Left ventricle myocardium inferior (tissue), 1 donor: Measurements from ENCODE around the gene MTMR3. TPM values are rescaled to one million over a fixed set of nuclear protein-coding genes. Genes with fewer than 3 reads are reported as not detected.

Source experiments
- DNase-seq: peaks from one replicate; pipeline ENCODE4 v3.0.0-alpha.2; 2020
- H3K27ac ChIP-seq: fragments of 200-600 bp; replicated peaks from 2 replicates; pipeline ENCODE4 v1.8.0; 2021
- H3K27me3 ChIP-seq: fragments of 200-600 bp; 2 replicates; pipeline ENCODE4 v1.8.0; 2021; ENCODE audit warnings: low read depth
- H3K36me3 ChIP-seq: fragments of 200-600 bp; 2 replicates; pipeline ENCODE4 v1.8.0; 2021
- H3K4me1 ChIP-seq: fragments of 200-600 bp; 2 replicates; pipeline ENCODE4 v1.8.0; 2021
- H3K4me3 ChIP-seq: fragments of 200-600 bp; 2 replicates; pipeline ENCODE4 v1.8.0; 2021; ENCODE audit warnings: mild to moderate bottlenecking, moderate library complexity
- H3K9me3 ChIP-seq: fragments of 200-600 bp; replicated peaks from 2 replicates; pipeline ENCODE4 v1.8.0; 2021
- intact Hi-C: fragments of 100-400 bp; cut with micrococcal nuclease; formaldehyde crosslinking; loops from one replicate; pipeline ENCODE4 v1.11.0; 2022
- total RNA-seq: library from RNA; stranded (reverse); fragmentation: NEBNext Ultra II Directional; extraction: Animal tissue kit (Norgen Biotek cat#: 25700); gene quantifications from one replicate; pipeline ENCODE4 v1.2.1, GENCODE V29; 2021
- TF ChIP-seq, protein P1 (sequence below): fragments of 200-600 bp; IDR thresholded peaks from 2 replicates; pipeline ENCODE4 v1.8.0; 2021; ENCODE audit warnings: antibody characterized with exemption, mild to moderate bottlenecking, borderline replicate concordance
- donor health status: DM: no; HTN: yes; CAD: no; lungs with severe emphysema.

MTMR3 gene
- total RNA-seq, 1 donor from 2014 or later: 31.3 TPM

- no peaks in the 10 kb centered on the region for H3K36me3 ChIP-seq
- no peak for DNase-seq
- no peaks in the 10 kb centered on the region for H3K9me3 ChIP-seq
- TF ChIP-seq, protein P1, sequence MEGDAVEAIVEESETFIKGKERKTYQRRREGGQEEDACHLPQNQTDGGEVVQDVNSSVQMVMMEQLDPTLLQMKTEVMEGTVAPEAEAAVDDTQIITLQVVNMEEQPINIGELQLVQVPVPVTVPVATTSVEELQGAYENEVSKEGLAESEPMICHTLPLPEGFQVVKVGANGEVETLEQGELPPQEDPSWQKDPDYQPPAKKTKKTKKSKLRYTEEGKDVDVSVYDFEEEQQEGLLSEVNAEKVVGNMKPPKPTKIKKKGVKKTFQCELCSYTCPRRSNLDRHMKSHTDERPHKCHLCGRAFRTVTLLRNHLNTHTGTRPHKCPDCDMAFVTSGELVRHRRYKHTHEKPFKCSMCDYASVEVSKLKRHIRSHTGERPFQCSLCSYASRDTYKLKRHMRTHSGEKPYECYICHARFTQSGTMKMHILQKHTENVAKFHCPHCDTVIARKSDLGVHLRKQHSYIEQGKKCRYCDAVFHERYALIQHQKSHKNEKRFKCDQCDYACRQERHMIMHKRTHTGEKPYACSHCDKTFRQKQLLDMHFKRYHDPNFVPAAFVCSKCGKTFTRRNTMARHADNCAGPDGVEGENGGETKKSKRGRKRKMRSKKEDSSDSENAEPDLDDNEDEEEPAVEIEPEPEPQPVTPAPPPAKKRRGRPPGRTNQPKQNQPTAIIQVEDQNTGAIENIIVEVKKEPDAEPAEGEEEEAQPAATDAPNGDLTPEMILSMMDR: no peak
- H3K27me3 ChIP-seq: no peaks in the 10 kb centered on the region
- no peak overlapping the region for H3K4me3 ChIP-seq
- H3K4me1 ChIP-seq: no peaks in the 10 kb centered on the region
- intact Hi-C loops: no loop called here
- no peak overlapping the region for H3K27ac ChIP-seq
Measured at GRCh38 chr22:30044369-30044768, 161.4 kb downstream of the MTMR3 start.

GRCh38 chr22:30044881-30045493 lies 162.0 kb downstream of the MTMR3 start:
- no peak overlapping the region for H3K4me3 ChIP-seq
- no peak overlapping the region for H3K27ac ChIP-seq
- H3K9me3 ChIP-seq: no peaks in the 10 kb centered on the region
- no peak for DNase-seq
- TF ChIP-seq, protein P1: no peak
- H3K27me3 ChIP-seq: no peaks in the 10 kb centered on the region
- H3K4me1 ChIP-seq: no peaks in the 10 kb centered on the region
- no peaks in the 10 kb centered on the region for H3K36me3 ChIP-seq
- intact Hi-C loops: no loop called here

DNA sequence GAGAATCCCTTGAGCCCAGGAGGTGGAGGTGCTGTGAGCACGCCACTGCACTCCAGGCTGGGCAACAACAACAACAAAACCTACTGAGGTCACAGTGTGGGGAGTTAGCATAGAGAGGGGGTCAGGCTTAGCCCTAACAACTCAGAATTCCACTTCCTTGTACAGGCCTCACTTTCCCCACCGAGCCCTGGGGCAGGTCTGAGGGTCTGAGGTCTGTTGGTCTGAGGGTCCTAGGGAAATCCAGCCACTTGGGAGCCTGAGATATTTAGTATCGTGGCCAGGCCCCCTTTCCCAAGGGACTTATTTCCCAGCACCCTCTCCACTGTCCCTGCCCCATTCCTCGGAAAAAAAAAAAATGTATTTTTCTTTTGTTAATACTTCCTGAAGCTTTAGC lies 162.5 kb downstream of the MTMR3 start:
- intact Hi-C loops: no loop called here
- no peaks in the 10 kb centered on the region for H3K27me3 ChIP-seq
- no peak for DNase-seq
- no peaks in the 10 kb centered on the region for H3K9me3 ChIP-seq
- H3K36me3 ChIP-seq: no peaks in the 10 kb centered on the region
- TF ChIP-seq, protein P1: no peak
- H3K27ac ChIP-seq: no peak overlapping the region
- no peaks in the 10 kb centered on the region for H3K4me1 ChIP-seq
- H3K4me3 ChIP-seq: no peak overlapping the region

- H3K27me3 ChIP-seq: no peaks in the 10 kb centered on the region
- no peaks in the 10 kb centered on the region for H3K9me3 ChIP-seq
- no peak for DNase-seq
- no peaks in the 10 kb centered on the region for H3K36me3 ChIP-seq
- TF ChIP-seq, protein P1: no peak
- no peaks in the 10 kb centered on the region for H3K4me1 ChIP-seq
- no peak overlapping the region for H3K4me3 ChIP-seq
- intact Hi-C loops: no loop called here
- H3K27ac ChIP-seq: no peak overlapping the region
Measured at GRCh38 chr22:30045901-30046715, 163.1 kb downstream of the MTMR3 start.

DNA sequence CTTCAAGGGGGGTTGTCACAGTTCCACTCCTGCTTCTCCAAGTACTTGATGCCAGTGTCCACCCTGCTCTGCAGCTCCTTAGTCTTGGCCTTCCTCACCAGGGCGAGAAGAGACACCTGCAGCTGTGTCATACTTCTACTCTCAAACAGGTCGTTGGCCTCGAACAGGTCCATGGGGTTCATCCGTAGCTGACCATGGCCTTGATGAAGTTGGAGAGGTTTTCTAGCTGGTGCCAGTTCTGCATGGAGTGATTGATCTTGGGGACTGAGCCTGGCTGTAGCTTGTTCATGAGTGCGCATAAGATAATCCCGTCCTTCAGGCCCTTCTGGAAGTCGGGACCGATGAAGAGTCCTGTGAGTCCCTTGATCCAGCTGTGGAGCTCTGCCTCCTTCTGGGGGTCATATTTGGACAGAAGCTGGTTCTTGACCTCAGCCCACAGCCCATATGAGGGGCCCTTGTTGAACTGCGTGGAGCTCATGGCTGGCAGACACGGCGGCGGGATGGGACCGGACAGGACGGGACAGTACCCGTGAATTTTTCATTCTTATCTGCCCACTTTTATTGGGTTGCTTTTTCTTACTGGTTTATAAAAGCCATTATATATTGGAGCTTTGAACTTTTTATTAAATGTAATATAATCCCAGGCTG lies 163.9 kb downstream of the MTMR3 start:
- TF ChIP-seq, protein P1: no peak
- no peaks in the 10 kb centered on the region for H3K9me3 ChIP-seq
- intact Hi-C loops: no loop called here
- no peak for DNase-seq
- no peaks in the 10 kb centered on the region for H3K36me3 ChIP-seq
- no peaks in the 10 kb centered on the region for H3K27me3 ChIP-seq
- H3K27ac ChIP-seq: no peak overlapping the region
- H3K4me3 ChIP-seq: no peak overlapping the region
- H3K4me1 ChIP-seq: no peaks in the 10 kb centered on the region
